Renal pelvis (tissue), 4 donors: ENCODE data around the gene TSPAN5. TPM values are rescaled to one million over a fixed set of nuclear protein-coding genes. Genes with fewer than 3 reads are reported as not detected.
"Not testable (repeated sequence)": the region's sequence is repeated elsewhere in the genome, so short reads cannot be mapped to it uniquely, and the experiment has no call there.

ENCODE experiments used
- DNase-seq: peaks from one replicate; pipeline ENCODE4 v3.0.0-alpha.2; 2013
- polyA plus RNA-seq, 3 donors: library from polyadenylated mRNA; unstranded; fragments of 120-200 nt; gene quantifications; one replicate each; pipeline ENCODE4 v1.2.1, GENCODE V29; 2013; ENCODE audit not compliant: insufficient read length in 3 of 3

The TSPAN5 gene
- polyA plus RNA-seq, 3 donors = 21.3 to 28.2 (median 27.4) TPM

GRCh38 chr4:98470366-98470765, 188.0 kb downstream of the TSPAN5 start:
- DNase-seq = no peak

DNA sequence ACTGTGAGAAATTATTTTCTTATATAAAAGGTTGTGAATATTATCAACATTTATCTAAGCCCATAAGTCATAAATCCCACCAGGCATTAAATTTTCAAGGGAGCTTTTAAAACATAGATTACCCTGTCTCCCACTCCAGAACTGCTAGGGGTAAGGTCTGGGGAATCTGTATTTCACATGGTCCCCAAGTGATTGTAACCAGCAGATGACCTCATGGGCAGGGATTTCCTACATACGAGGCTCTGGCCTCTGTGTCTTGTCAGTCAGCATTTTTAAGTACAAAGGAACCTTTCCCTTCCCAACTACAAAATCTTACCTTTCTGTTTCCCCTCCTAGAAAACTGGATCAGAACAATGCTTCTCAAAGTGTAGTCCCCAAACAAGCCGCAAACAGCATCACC, 188.6 kb downstream of the TSPAN5 start:
- no peak for DNase-seq

DNA sequence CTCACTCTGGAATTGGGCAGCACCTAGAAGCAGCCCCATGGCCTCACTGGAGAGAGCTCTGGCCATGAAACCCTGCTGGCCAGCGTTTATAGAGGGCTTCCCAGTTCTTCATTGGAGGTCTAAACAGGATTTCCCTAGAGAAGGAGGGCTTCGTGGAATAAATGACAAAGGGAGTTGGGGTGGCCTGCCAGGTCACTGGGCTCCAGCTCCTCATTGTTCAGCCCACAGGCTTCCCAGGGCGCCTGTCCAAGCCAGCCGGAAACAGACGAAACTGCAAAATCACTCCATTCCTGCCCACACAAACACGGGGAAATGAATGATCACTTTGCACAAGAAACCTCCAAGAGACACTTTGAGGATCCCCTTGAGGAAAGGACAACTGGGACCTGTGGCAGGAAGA, 189.7 kb downstream of the TSPAN5 start:
- DNase-seq = no peak

DNA sequence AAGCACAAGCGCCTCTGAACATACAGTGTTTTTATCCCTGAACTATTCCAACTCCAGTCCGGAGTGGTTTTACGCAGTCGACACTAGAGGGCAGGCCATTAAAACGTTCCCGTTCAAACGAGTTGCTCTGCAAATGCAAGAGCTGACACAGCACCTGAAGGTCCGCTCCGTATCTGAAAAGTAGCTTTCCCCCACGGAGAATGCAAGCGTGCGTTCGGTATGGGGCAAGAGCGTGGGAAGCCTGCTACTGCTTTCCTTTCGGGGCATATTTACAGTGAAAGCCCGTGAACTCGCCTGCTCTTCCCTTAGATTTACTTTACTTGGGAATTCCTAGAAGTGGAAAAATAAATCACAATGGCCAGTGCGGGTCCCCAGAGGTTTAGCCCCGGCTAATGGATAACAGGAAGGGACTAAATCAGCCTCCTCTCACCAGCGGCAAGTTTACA, 190.8 kb downstream of the TSPAN5 start:
- DNase-seq = peak; percentile 88

DNA sequence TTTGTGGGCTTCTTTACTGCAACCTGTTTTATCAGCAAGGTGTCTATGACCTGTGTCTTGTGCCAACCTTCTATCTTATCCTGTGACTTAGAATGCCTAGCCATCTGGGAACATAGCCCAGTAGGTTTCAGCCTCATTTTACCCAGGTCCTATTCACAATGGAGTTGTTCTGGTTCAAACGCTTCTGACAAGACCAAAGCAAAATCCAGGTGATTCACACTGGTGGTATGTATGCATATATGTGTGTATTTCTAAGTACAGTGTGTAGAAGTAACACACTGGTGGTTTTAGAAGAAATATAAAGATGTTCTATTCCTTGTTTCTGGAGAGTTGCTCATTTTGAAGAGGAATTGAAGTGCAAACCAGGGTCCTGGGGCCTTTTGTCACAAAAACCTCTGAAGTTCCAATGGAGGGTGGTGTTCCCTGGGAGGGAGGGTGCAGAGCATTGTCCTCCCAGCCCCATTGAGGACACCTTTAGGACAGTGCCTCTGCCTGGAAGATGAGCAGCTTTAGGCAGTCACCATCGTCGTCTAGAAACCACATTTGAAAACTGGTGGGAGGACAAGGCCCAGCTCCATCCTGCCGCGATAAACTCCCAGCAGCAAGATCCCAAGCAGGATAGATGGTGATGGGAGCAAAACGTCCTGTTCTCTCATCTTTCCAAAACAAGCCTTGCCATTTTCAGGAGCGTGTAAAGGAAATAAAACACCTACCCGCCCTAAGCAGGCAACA, 191.4 kb downstream of the TSPAN5 start:
- DNase-seq = no peak

DNA sequence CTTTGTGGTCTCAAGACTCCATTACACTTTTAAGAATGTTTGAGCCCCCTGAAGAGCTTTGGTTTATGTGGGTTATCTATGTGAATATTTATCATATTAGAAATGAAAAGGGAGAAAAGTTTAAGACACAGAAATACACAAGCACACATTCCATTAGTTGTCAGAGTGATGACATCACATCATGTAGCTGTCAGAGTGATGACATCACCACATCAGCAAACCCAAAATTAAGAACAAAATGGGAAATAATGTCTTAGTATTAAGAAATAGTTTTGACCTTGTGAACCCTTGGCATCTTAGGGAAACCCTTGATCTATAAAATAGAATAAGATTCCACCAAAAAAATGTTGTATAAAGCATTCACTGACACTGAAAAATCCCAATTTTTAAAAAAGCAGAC, 195.9 kb downstream of the TSPAN5 start:
- DNase-seq = no peak

DNA sequence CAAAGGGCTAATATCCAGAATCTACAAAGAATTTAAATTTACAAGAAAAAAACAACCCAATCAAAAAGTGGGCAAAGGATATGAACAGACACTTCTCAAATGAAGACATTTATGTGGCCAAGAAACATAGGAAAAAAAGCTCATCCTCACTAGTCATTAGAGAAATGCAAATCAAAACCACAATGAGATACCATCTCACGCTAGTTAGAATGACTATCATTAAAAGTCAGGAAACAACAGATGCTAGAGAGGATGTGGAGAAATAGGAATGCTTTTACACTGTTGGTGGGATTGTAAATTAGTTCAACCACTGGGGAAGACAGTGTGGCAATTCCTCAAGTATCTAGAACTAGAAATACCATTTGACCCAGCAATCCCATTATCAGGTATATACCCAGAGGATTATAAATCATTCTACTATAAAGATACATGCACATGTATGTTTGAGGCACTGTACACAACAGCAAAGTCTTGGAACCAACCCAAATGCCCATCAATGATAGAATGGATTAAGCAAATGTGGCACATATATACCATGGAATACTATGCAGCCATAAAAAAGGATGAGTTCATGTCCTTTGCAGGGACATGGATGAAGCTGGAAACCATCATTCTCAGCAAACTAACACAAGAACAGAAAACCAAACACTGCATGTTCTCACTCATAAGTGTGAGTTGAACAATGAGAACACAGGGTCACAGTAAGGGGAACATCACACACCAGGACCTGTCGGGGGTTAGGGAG, 197.1 kb downstream of the TSPAN5 start:
- DNase-seq = not testable (repeated sequence)

DNA sequence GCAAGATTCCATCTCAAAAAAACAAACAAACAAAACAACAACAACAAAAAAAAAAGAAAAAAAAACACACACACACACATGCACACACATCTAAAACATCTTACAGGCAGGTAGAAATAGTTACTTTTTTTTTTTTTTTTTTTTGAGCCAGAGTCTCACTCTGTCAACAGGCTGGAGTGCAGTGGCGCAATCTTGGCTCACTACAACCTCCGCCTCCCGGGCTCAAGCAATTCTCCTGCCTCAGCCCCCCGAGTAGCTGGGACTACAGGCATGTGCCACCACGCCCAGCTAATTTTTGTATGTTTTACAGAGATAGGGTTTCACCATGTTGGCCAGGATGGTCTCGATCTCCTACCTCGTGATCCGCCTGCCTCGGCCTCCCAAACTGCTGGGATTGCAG, 201.0 kb downstream of the TSPAN5 start:
- DNase-seq = not testable (repeated sequence)

- DNase-seq = no peak
Measured at GRCh38 chr4:98452091-98452490, 206.3 kb downstream of the TSPAN5 start.

DNA sequence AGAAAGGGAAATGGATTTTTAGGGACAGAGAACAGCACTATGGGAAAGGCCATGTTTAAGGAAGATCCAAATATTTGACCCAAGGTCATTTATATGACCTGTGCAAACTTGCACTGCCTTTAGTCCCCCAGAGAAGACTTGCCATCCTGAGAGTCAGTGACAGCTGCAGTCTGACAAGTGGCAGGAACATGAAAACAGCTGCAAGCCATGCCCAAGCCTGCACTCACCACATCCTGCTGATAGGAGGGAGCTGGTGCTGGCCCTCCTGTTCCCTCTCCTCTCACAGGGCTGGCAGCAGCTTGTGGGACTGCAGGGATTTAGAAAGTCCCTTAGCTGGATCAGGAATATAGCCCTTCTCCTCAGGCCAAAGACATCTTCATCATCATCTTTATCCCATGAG, 209.5 kb downstream of the TSPAN5 start:
- no peak for DNase-seq

DNA sequence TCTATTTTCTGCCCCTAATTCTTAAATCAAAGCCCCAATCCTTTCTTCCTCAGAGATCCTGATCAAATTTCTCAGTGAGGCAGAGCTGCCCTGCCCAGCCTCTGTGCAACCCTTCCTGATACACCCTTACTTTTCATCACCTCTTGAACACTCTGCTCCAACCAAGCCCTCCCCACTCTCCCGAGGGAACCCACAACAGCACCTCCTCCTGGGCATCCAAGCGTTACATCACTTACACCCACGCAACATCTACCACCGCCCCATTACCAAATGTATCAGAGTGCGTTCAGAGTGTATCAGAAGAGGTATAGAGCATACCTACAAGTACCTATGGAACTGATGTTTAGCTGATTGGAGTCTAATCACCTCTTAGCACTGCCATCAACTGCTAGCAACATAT, 210.8 kb downstream of the TSPAN5 start:
- DNase-seq = no peak

GRCh38 chr4:98446499-98447375, 211.7 kb downstream of the TSPAN5 start:
- no peak for DNase-seq

DNA sequence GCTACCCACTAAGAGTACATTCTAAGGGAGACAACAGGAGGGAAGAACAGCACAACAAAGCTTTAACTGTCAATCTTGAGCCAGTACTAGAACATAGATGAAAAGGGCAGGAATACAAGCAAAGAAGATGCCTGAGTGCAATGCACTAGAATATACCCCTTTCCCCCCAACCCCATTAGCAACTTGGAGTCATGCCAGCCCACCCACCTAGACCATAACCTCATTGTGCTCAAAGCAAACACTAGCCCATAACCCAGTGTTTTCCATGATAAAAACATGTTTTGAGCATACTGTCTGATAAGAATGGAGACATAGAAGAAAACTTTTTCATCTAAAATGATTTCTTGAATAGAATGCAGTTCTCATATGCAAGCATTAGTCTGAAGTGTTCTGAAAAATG, 214.0 kb downstream of the TSPAN5 start:
- no peak for DNase-seq

GRCh38 chr4:98434816-98435215, 223.6 kb downstream of the TSPAN5 start:
- no peak for DNase-seq

DNA sequence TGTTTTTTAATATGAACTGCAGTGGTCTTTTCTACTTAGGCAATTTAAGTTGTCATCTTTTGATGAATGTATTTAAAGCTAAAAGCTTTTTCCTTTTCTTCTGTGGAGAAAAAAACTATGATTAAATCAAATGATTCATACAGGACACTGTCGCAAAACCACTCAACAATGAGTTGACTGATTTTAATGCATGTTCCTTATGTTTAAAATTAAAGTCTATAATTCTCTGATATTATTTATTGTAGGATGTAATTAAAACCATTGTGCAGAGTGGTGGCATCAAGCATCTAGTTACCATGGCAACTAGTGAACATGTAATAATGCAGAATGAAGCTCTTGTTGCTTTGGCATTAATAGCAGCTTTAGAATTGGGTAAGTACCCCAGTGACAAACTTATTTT, 224.7 kb downstream of the TSPAN5 start:
- no peak for DNase-seq

- DNase-seq = no peak
Measured at GRCh38 chr4:98430708-98431403, 227.6 kb downstream of the TSPAN5 start.

DNA sequence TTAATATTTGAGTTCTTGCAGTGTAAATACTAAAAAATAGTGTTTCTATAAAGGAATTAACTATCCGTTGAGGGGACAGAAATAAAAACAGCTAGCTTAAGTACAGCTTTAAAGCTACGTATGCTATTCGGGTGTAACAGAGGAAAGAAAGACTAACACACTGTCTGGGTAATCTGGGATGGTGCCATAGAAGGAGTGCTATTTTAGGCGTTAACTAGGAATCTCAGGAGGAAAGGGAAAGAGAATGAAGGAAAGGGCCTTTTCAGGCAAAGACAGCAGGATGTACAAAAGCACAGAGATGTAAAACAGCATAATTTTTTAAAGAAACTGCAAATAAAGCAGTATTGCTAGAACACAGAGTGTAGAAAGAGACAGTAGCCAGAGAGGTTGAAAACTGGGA, 235.4 kb downstream of the TSPAN5 start:
- no peak for DNase-seq

- DNase-seq = peak; percentile 20
Measured at GRCh38 chr4:98421111-98421510, 237.3 kb downstream of the TSPAN5 start.
